Measurements from ENCODE around the gene MINDY3.

The MINDY3 gene

GRCh38 chr10:15869935-15870334, 9.6 kb upstream of the MINDY3 start:
- TF ChIP-seq CTCF (IDR thresholded peaks at IDR 0.05), result no peak
- Mint-ChIP-seq H3K36me3 (ENCODE audit: low read depth) (no peaks in the 10 kb centered on the region), H3K27ac (no peak overlapping the region), H3K9me3 (peaks cover 25% of the 10 kb centered on the region), H3K27me3 (ENCODE audit: low read depth, poor library complexity) (peaks cover 50% of the 10 kb centered on the region), H3K4me3 (no peak overlapping the region), H3K4me1 (no peaks in the 10 kb centered on the region)
- DNase-seq, result no peak

GRCh38 chr10:15868006-15868405, 7.7 kb upstream of the MINDY3 start:
- H3K27ac Mint-ChIP-seq, result no peak overlapping the region

GRCh38 chr10:15865304-15865703, 5.0 kb upstream of the MINDY3 start:
- H3K27me3 Mint-ChIP-seq (ENCODE audit: low read depth, poor library complexity), result peaks cover 73% of the 10 kb centered on the region
- no peak overlapping the region for H3K27ac Mint-ChIP-seq
- no peak overlapping the region for H3K4me3 Mint-ChIP-seq
- peaks cover 21% of the 10 kb centered on the region for H3K9me3 Mint-ChIP-seq
- no peak for DNase-seq
- no peak for TF ChIP-seq CTCF (IDR thresholded peaks at IDR 0.05)
- peaks cover 4% of the 10 kb centered on the region for H3K36me3 Mint-ChIP-seq (ENCODE audit: low read depth)
- H3K4me1 Mint-ChIP-seq, result peaks cover 3% of the 10 kb centered on the region

More at GRCh38 chr10:15868006-15868405, 7.7 kb upstream of the MINDY3 start:
- Mint-ChIP-seq H3K27me3 (ENCODE audit: low read depth, poor library complexity) (peaks cover 70% of the 10 kb centered on the region), H3K9me3 (peaks cover 9% of the 10 kb centered on the region), H3K36me3 (ENCODE audit: low read depth) (no peaks in the 10 kb centered on the region), H3K4me3 (no peak overlapping the region), H3K4me1 (no peaks in the 10 kb centered on the region)
- no peak for TF ChIP-seq CTCF (IDR thresholded peaks at IDR 0.05)
- DNase-seq, result no peak

- no peak overlapping the region for H3K4me3 Mint-ChIP-seq
- peaks cover 4% of the 10 kb centered on the region for H3K36me3 Mint-ChIP-seq (ENCODE audit: low read depth)
- no peak for DNase-seq
- H3K27me3 Mint-ChIP-seq (ENCODE audit: low read depth, poor library complexity), result peaks cover 68% of the 10 kb centered on the region
- H3K9me3 Mint-ChIP-seq, result peaks cover 24% of the 10 kb centered on the region
- H3K27ac Mint-ChIP-seq, result no peak overlapping the region
- H3K4me1 Mint-ChIP-seq, result peaks cover 12% of the 10 kb centered on the region
- TF ChIP-seq CTCF (IDR thresholded peaks at IDR 0.05), result no peak
These were observed 4.1 kb upstream of the MINDY3 start for GRCh38 chr10:15864419-15864818.

- Mint-ChIP-seq H3K4me3 (no peak overlapping the region), H3K27ac (no peak overlapping the region), H3K9me3 (peaks cover 24% of the 10 kb centered on the region), H3K4me1 (peaks cover 19% of the 10 kb centered on the region), H3K27me3 (ENCODE audit: low read depth, poor library complexity) (peaks cover 63% of the 10 kb centered on the region), H3K36me3 (ENCODE audit: low read depth) (peaks cover 4% of the 10 kb centered on the region)
- DNase-seq, result no peak
- no peak for TF ChIP-seq CTCF (IDR thresholded peaks at IDR 0.05)
These were observed 3.4 kb upstream of the MINDY3 start for GRCh38 chr10:15863733-15864132.

GRCh38 chr10:15863323-15863722, 3.0 kb upstream of the MINDY3 start:
- H3K4me3 Mint-ChIP-seq, result no peak overlapping the region

More at GRCh38 chr10:15863323-15863722, 3.0 kb upstream of the MINDY3 start:
- no peak for DNase-seq
- peaks cover 23% of the 10 kb centered on the region for H3K4me1 Mint-ChIP-seq
- H3K36me3 Mint-ChIP-seq (ENCODE audit: low read depth), result peaks cover 4% of the 10 kb centered on the region
- peaks cover 24% of the 10 kb centered on the region for H3K9me3 Mint-ChIP-seq
- peaks cover 60% of the 10 kb centered on the region for H3K27me3 Mint-ChIP-seq (ENCODE audit: low read depth, poor library complexity)
- TF ChIP-seq CTCF (IDR thresholded peaks at IDR 0.05), result no peak
- H3K27ac Mint-ChIP-seq, result no peak overlapping the region

All from nephron progenitor cell (in vitro differentiated cells).